ENCODE results near the gene CUX1. TPM values are rescaled to one million over a fixed set of nuclear protein-coding genes. Genes with fewer than 3 reads are reported as not detected.

Gene CUX1
- polyA plus RNA-seq, 1 donor, result 43.6 TPM

DNA sequence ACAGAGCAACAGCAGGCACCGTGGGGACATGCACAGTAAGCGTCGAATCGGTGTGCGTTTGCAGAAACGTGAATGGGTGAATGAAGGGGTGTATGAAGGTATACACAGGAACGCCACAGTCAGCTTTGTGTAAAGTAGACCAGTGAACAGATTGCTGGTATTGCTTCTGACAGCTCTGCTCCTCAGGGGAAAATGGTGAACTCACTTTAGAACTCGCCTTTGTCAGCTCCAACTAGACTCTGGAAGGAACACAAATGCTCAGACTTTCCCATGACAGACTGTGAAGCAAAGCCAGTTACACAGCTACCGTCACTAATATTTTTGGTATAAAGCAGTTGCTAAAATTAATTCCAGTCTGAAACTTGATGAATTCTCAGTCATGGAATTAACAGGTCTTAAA is 78.9 kb downstream of the CUX1 start:
- no peak for DNase-seq

DNA sequence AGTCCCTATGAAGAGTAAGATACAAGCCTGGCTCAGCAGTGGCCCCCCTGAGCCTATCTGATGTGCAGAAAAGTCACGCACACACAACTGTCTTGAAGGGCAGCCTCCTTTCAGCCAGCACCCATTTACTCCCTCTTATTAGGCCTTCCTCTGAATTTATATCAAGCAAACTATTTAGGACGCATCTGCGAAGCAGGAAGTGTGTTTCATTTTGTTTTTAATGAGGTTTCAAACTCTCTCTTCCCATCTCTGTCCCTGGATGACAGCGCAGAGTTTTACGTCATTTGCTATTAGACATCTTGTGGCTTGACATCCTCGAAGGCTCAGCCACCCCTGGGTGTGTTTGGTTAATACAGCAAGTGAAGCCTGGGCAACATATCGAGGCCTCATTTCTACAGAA is 79.5 kb downstream of the CUX1 start:
- no peak for DNase-seq

DNA sequence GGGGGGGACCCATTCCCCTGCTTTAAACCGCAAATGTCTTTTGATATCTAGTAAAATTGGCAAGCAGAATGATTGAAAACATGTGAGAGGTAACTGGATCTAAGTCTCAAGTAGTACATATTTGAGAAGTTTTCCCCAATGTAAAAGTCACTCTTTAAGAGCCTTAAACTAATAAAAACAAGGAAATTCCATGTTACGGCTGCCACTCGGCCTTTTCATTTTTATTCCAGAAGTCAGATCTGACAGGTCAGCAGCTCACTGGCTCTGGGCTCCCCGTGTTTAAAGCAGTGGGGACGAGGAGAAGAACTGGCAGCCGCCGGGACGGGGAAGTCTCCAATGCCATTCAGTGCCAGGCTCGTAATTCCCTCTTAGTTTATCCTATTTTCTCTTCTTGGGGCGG is 80.7 kb downstream of the CUX1 start:
- no peak for DNase-seq

DNA sequence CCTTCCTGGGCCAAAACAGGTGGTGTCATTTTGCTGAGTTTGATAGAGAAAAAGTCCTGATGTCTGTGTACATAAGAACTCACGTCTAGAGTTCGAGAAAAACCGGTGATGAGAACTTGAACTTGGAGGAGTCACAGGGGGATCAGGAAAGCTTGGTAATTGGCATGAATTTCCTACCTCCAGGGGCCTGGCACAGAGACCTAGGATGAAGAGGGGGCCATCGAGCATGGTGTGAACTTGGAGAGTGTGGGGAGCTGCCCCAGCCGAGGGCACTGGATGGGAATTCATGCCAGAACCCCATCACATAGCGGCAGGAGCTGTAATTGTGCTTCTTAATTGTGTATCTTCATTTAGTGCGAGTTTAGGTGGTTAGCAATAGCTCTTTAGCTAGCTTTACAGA is 82.2 kb downstream of the CUX1 start:
- DNase-seq, result no peak

DNA sequence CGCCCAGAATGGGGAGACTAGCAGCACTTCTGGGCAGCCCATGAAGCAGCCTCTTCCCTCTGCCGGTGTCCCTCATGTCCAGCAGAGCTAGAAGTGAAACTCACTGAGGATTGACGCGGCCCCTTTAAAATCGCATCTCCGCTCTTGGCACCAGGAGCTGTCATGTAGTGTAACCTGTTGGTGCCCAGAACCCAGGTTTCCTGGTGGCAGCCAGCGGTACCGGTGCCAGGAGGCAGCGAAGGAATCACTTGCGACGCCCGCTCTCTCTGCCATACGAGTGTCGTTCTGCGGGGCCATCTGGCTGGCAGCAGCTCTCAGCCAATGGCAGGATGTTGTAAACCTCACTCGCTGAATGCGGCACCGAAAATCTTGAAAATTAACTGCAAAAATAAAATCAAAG is 82.7 kb downstream of the CUX1 start:
- DNase-seq, result no peak

DNA sequence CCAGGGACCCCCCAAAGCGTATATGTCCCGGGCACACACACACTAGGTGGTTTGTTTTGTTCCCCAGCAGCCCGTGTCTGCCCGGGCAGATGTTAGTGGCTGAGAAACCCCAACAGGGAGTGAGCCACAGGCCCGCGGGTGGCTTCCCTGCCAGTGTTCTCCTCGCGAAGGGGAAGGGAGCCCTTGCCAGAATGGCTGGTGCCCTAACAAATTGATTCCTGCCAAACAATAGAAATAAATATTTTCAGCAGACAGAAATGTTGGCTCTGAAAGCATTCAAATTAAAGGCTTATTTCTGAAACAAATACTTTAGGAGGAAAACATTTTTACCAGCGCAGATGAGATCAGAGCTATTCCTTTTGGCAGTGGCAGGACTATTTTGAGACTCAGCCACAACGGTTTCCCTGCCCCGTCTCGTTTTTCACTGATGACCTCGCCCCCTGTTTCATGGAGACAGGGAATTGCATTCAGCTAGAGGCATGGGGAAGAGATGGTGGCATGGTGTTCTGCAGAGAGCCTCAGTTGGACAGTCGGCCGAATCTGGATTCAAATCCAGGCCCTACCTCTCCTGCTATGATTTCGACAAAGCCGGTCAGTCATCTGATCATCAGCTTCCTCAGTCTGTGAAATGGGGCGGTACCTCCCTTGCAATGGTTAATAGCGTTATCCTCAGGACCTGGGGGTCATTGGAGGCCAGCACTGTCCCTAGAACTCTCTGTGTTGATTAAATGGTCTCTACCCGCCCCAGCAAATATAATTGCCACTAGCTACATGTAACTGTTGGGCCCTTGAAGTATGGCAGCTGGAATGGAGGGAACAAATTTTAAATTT is 84.5 kb downstream of the CUX1 start:
- no peak for DNase-seq

DNA sequence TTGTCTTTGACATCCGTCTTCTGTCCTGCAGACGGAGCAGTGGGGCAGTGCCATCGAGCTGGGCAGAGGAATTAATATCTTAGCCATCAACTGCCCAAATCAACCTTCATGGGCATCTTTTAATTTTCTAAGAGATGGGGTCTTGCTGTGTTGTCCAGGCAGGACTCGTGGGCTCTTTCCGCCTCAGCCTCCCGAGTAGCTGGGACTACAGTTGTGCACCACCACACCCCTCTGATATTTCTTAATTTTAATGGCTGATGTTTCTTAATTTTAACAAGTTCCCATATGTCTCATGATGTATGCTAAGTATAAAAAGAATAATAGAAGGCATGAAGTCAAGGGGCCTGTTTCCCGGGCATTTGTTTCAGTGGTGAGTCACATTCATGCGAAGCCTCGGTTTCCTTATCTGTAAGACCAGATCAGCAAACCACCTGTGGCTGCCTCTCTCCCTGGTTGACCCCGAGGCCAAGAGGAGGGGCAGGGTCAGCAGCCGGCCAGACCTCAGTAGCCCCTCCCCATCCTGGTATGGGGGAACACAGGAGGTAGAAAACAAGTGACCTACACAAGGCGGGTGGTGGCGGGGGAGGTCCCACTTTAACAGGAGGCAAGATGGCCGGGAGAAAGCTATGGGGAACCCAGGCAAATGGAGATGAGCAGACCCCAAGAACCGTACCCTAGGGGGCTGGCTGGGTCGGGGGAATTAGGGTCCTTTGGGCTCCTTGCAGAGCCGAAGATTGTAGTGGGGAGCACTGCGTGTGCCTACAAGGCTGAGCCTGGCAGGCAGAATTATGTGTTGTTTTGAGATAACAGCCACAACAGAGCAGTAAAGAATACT is 85.5 kb downstream of the CUX1 start:
- no peak for DNase-seq

DNA sequence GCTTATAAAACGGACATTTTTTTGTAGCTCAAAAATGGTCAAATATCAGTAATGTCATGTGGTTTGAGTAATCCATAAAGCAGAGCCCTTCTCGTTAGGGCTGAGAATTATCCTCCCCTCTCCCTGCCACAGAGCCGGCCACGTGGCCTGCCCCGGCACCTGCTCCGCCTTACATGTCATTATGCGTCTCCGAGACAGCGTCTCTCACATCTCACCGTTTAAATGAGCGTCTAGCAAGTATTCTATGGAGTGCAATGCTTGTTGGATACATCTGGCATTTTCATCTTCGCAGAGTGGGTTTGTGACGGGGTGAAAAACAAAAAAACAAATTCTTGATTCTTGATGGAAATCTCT is 86.1 kb downstream of the CUX1 start:
- DNase-seq, result no peak

DNA sequence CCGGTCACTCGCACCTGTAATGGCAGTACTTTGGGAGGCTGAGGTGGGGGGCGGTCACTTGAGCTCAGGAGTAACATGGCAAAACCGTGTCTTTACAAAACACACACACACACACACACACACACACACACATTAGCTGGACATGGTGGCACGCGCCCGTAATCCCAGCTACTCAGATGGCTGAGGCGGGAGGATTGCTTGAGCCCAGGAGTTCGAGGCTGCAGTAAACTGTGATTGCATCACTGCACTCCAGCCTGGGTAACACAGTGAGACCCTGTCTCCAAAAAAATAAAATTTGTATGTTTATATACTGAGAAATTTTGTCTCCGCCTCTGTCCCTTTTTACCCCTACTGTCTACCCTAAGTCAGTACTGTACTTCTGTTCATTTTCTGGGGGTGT is 86.6 kb downstream of the CUX1 start:
- no peak for DNase-seq

DNA sequence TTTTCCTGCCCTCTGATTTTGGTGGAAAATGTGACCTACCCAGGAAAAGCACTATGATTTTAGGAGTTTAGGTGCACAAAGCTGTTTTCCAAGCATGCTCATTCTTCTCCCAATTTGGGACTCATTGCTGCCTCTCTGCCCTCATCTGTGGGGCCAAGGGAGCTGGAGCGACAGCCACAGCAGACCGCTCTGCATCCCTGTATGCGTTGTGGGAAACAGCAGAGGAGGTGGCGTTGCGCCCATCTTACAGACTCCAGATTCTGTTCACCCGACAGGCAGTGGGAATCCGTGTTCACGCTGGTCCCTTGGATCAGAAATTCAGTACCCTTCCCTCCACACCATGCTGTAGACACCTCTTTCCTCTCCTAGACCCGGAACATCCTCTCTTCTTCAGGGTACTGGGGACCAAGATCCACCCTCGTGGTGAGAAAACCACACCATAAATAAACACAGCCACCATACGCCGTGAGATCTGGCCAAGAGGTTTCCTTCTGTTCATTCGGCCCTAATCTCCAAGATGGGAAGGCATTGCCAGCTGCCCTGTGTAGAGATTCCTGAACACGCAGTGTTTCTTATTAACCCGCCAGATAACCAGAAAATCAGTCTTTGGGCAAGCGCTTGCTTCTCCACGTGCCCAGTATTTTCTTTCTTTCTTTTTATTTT is 87.9 kb downstream of the CUX1 start:
- no peak for DNase-seq

DNA sequence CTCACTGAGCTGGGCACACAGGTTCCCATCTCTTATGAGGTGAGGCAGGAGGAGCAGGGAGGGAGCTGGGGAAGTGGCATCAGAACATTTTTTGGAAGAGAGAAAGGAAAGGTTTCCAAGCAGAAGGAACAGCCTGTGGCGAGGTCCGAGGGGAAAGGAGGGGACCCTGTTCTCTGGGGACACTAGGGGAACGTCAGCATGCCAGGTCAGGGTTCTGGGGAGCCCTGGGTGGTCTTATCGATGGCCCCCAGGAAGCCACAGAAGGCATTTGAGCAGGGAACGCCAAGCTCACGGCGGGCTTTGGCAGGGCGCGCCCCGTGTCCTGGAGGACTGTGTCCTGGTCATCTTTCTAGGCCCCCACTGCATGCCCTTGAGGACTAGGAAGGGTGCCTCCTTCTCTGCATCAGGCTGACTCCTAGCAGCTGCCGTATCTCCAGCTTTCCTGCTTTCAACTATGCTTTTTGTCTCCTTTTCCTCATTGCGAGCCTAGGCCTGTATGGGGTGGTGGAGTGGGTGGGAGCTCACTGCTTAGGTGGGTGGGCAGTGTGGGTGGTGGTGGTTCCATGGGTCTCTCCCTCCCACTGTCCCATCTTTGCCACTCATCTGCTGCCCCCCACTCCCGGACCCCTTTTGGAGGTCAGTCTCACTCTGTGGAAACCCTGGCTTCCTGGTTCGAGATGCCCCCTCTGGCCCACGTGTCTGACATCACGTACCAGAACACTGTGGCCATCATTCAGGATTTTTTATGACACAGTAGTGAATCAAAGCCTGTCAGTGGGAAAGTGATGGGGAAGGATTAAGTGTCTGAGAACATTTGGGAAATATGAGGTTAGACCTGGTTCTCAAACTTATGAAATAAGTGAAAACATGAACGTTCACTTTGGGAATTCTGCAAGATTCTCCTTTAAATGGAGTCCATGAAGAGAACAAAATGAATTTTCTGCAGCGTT is 89.1 kb downstream of the CUX1 start:
- DNase-seq, result no peak

DNA sequence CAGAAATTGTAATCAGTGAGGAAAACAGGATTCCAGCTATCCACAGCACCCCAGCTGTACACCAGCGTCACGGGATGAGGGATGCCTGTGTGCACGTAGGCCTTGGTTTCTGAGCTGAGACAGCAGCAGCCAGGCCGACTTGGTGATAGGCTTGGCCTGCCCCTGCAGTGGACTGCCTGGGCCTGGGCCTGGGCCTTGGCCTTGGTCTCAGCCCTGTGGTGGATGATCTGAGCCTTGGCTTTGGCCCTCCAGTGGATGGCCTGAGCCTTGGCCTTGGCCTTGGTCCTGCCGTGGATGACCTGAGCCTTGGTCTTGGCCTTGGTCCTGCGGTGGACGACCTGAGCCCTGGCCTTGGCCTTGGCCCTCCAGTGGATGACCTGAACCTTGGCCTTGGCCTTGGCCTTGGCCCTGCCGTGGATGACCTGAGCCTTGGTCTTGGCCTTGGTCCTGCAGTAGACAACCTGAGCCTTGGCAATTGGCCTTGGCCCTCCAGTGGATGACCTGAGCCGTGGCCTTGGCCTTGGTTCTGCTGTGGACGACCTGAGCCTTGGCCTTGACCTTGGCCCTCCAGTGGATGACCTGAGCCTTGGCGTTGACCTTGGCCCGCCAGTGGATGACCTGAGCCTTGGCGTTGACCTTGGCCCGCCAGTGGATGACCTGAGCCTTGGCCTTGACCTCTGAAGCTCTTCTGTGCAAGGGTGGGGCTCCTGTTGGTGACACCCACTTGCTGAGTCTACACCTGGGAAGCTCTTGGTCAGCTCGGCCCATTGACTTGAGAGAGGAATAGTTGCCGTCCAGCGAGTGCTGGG is 93.8 kb downstream of the CUX1 start:
- DNase-seq, result no peak

DNA sequence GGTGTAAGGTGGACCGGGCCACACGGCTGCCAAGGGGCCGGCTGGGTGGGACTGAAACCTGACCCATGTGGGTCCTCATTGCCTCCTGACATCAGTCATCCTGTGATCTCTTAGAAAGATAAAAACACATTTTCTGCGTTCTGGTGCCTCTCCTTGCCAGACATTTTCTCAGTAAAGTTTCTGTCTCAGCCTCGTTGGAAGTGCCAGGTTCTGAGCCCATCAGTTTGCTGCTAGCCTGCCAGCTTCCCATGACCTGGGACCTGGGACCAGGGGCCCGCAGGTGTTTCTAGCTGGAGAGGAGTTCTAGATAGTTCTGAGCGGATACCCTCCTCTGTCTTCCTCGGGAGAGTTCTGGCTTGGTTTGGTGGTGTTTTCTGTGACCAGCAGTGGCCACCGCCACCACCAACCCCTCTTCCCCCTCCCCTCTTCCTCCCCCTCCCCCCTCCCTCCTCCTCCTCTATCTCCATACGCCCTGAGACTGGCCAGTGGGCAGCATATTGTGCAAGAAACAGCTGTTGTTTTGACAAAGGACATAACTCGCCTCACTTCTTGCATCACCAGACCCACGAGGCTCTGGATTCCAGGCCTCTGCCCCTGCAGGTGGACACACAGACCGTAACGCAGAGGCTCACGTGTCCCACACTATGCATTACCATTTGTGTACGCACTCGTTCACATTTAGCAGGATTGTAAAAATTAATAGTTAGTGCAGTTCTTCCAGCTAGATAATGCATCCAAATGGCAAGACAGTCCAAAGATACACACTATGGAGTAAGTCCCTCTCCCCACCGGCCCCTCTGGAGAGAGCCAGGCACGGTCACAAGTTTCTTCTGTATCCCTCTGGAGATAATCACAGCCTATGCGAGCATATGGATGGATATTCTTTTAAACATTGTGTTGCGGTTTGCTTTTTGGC is 94.6 kb downstream of the CUX1 start:
- DNase-seq, result no peak

DNA sequence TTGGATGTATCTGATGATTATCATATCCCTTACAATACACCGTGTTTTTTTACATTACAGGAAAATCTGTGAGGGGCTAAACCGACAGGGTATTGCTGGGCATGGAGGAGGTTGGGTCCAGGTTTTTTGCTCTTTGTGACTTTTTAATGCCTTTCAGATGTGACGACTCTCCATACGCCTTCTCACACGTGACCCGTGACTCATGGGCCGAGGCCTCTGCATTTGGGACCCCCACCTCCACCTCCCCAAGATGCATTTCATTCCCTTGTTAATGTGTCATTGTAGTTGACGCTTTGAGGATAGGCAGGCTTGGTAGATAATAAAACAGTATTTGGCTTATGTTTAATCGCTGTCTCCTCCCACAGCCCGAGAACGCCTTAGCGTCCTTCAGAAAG is 95.3 kb downstream of the CUX1 start:
- no peak for DNase-seq

DNA sequence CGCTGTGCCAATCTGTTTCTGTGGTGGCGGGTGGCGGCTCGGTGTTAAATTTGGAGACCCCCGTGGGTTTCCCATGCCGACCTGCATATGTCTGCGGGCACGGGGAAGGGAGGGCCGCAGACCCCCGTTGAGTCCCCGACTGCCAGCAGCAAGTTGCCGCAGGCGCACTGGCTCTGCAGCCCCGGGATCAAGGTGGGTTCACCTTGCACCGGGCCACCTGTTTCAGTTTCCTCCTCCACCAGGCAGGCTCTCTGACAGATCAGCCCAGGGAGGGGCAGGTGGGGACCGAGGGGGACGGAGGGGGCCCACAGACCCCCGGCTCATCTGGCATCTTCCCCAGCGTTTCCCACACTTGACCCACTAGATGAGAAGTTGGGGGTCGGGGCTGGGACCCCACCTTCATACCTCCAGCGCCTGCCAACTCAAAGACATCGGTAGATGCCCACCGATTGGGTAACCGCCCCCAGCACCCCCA is 95.9 kb downstream of the CUX1 start:
- no peak for DNase-seq

DNA sequence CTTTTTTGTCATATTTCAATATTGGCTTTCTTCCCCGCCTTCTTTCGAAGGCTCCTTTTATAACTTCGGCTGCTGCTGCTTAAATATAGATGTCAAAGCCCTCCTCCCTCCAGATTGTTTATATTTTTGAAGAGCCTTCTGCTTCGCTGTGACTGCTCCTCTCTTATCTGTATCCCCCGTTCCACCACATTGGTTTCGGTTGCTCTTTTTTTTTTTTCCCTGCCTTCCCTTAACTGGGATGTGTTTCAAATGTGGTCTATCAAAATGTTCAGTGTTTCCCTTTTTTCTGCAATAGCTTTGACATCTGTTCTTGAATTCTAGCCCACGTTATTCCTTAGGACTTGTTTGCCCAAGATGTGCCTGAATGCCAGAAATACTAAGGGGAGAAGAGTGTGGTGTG is 96.4 kb downstream of the CUX1 start:
- DNase-seq, result no peak

DNA sequence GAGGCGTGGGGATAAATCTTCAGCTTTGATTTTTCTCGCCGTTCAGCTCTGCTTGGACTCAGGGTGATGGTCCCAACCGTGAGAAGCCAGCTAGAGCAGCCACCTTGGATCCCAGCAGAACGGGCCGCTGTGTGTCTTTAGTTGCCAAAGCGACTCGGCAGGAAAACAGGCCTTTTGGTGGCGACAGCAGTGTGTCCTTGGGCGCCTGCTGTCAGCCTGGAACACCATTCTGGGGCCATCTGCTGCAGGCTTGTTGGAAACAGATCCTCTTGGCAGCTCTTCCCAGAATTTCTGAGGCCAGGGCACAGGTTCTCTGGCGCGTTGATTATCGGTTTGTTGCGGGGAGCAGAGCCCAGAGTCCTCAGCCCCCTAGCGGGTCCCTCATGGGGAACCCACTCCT is 97.6 kb downstream of the CUX1 start:
- DNase-seq, result no peak

DNA sequence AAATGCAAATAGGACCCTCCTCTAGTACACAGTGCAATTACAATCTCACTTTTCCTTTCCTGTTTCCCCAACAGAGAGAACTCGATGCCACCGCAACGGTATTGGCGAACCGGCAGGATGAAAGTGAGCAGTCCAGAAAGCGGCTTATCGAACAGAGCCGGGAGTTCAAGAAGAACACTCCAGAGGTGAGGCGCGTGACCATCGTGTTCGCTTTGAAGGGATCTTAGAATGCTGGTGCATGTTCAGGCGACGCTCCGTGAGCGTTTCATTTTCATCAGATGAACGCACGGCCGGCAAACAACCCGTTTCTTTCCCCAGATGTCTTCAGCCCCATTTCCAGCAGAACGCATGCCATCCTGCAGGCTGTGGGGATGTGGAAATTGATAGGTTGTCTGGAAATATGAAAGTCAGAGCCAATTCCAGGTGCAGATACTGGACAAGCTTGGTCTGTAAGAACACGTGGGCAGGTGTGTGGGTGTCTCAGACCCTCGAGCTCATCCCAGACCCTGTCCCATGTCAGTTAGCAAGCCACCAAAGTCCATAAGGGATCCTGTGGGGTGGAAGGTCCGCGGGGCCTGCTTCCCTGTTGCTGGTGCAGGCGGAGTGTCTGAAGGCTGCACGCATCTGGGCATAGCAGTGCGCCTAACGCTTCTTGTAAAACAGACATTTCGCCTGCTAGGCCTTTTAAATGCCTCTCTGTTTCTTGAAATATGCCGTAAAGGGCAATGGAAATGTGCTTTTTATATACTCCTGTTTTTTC is 98.8 kb downstream of the CUX1 start:
- DNase-seq, result no peak

DNA sequence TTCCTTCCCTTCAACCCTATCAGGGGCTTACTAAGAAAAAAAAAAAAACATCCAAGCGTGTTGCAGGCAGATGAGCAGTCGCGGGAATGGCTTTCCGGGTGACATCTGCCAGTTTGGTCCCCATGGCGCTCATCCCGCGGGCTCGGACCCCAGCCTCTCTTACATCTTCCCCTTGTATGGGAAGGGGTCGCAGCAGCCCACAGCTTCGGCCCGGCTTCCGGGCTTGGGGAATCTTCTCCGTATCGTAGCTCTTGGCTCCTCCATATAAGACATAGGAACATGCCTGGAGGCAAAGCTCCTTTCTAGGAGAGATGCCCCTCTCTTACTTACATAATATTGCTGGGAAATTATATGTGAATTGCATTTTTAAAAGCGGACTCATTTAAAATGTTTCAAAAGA is 99.5 kb downstream of the CUX1 start:
- no peak for DNase-seq
